ENCODE results near the gene TUBB6.

- TF ChIP-seq CTCF (IDR thresholded peaks at IDR 0.05 in 2 of 3, conservative IDR thresholded peaks at IDR 0.05 in 1 of 3; ENCODE audit: control insufficient read depth in 2 of 3, extremely low read depth in 1 of 3, insufficient read depth in 1 of 3, low read depth in 3 of 3, low read length in 3 of 3) (no peak), E4F1 (IDR thresholded peaks at IDR 0.05; ENCODE audit: borderline replicate concordance, partially characterized antibody) (no peak), HDGF (IDR thresholded peaks at IDR 0.05) (no peak), BACH1 (IDR thresholded peaks at IDR 0.05; ENCODE audit: borderline replicate concordance) (no peak)
These were observed 2.8 kb upstream of the TUBB6 start for GRCh38 chr18:12305211-12305610.
